ENCODE results near the gene HIP1. TPM values are rescaled to one million over a fixed set of nuclear protein-coding genes. Genes with fewer than 3 reads are reported as not detected.
"Not testable (repeated sequence)": the region's sequence is repeated elsewhere in the genome, so short reads cannot be mapped to it uniquely, and the experiment has no call there.

Gene HIP1
- total RNA-seq, 1 donor: 25.7 TPM

- DNase-seq (ENCODE audit: insufficient read length, low spot score, missing footprints): no peak
- Histone ChIP-seq H3K27me3 (ENCODE audit: insufficient read depth, low read length) (no peaks in the 10 kb centered on the region), H3K27ac (ENCODE audit: low read depth, low read length) (no peak overlapping the region), H4K20me1 (ENCODE audit: insufficient read depth, low read length) (no peaks in the 10 kb centered on the region), H3K9me3 (ENCODE audit: low read depth, low read length) (no peaks in the 10 kb centered on the region), H2AFZ (ENCODE audit: low read length) (no peak overlapping the region), H3K4me2 (ENCODE audit: insufficient read depth, low read length) (no peak overlapping the region), H3K79me2 (ENCODE audit: insufficient read depth, low read length) (no peaks in the 10 kb centered on the region), H3K4me3 (ENCODE audit: insufficient read depth, low read length) (no peak overlapping the region), H3K36me3 (ENCODE audit: insufficient read depth, low read length) (peaks cover 20% of the 10 kb centered on the region), H3K4me1 (ENCODE audit: insufficient read depth, low read length) (peaks cover 12% of the 10 kb centered on the region)
- no peak for TF ChIP-seq CTCF (IDR thresholded peaks at IDR 0.05; ENCODE audit: extremely low read depth, low read depth, low read length)
These were observed 204.8 kb downstream of the HIP1 start for GRCh38 chr7:75533926-75534325.

- no peak for DNase-seq (ENCODE audit: insufficient read length, low spot score, missing footprints)
- Histone ChIP-seq H3K36me3 (ENCODE audit: insufficient read depth, low read length) (peaks cover 10% of the 10 kb centered on the region), H3K79me2 (ENCODE audit: insufficient read depth, low read length) (peaks cover 3% of the 10 kb centered on the region), H3K4me2 (ENCODE audit: insufficient read depth, low read length) (no peak overlapping the region), H3K27ac (ENCODE audit: low read depth, low read length) (no peak overlapping the region), H2AFZ (ENCODE audit: low read length) (no peak overlapping the region), H3K4me1 (ENCODE audit: insufficient read depth, low read length) (peaks cover 12% of the 10 kb centered on the region), H3K27me3 (ENCODE audit: insufficient read depth, low read length) (no peaks in the 10 kb centered on the region), H4K20me1 (ENCODE audit: insufficient read depth, low read length) (no peaks in the 10 kb centered on the region), H3K4me3 (ENCODE audit: insufficient read depth, low read length) (no peak overlapping the region), H3K9me3 (ENCODE audit: low read depth, low read length) (no peaks in the 10 kb centered on the region)
- no peak for TF ChIP-seq CTCF (IDR thresholded peaks at IDR 0.05; ENCODE audit: extremely low read depth, low read depth, low read length)
These were observed 206.1 kb downstream of the HIP1 start for GRCh38 chr7:75532639-75533038.

- DNase-seq (ENCODE audit: insufficient read length, low spot score, missing footprints): peak; percentile 31
These were observed 207.4 kb downstream of the HIP1 start for GRCh38 chr7:75531359-75531821.

GRCh38 chr7:75527224-75527722 is 211.5 kb downstream of the HIP1 start:
- peak; percentile 35 for DNase-seq (ENCODE audit: insufficient read length, low spot score, missing footprints)
- peak overlapping the region; percentile 98 for H3K4me3 ChIP-seq (ENCODE audit: insufficient read depth, low read length)
- peaks cover 47% of the 10 kb centered on the region for H3K79me2 ChIP-seq (ENCODE audit: insufficient read depth, low read length)
- H3K9me3 ChIP-seq (ENCODE audit: low read depth, low read length); H3K4me1 ChIP-seq (ENCODE audit: insufficient read depth, low read length); H3K27me3 ChIP-seq (ENCODE audit: insufficient read depth, low read length): not testable (repeated sequence)
- peak overlapping the region; percentile 82 for H2AFZ ChIP-seq (ENCODE audit: low read length)
- H3K27ac ChIP-seq (ENCODE audit: low read depth, low read length): peak overlapping the region; percentile 78
- peaks cover 12% of the 10 kb centered on the region for H4K20me1 ChIP-seq (ENCODE audit: insufficient read depth, low read length)
- H3K36me3 ChIP-seq (ENCODE audit: insufficient read depth, low read length): peaks cover 29% of the 10 kb centered on the region
- H3K4me2 ChIP-seq (ENCODE audit: insufficient read depth, low read length): peak overlapping the region; percentile 89

More at GRCh38 chr7:75531359-75531821, 207.4 kb downstream of the HIP1 start:
- Histone ChIP-seq H3K4me2 (ENCODE audit: insufficient read depth, low read length) (no peak overlapping the region), H3K27ac (ENCODE audit: low read depth, low read length) (no peak overlapping the region), H3K36me3 (ENCODE audit: insufficient read depth, low read length) (no peaks in the 10 kb centered on the region), H3K9me3 (ENCODE audit: low read depth, low read length) (no peaks in the 10 kb centered on the region), H3K4me1 (ENCODE audit: insufficient read depth, low read length) (peaks cover 18% of the 10 kb centered on the region), H4K20me1 (ENCODE audit: insufficient read depth, low read length) (peaks cover 7% of the 10 kb centered on the region), H3K27me3 (ENCODE audit: insufficient read depth, low read length) (no peaks in the 10 kb centered on the region), H3K4me3 (ENCODE audit: insufficient read depth, low read length) (no peak overlapping the region), H3K79me2 (ENCODE audit: insufficient read depth, low read length) (peaks cover 16% of the 10 kb centered on the region), H2AFZ (ENCODE audit: low read length) (no peak overlapping the region)
- no peak for TF ChIP-seq CTCF (IDR thresholded peaks at IDR 0.05; ENCODE audit: extremely low read depth, low read depth, low read length)

GRCh38 chr7:75521727-75522126 is 217.0 kb downstream of the HIP1 start:
- Histone ChIP-seq H3K79me2 (ENCODE audit: insufficient read depth, low read length) (peaks cover 65% of the 10 kb centered on the region), H4K20me1 (ENCODE audit: insufficient read depth, low read length) (peaks cover 13% of the 10 kb centered on the region), H3K36me3 (ENCODE audit: insufficient read depth, low read length) (peaks cover 32% of the 10 kb centered on the region)
- H3K27me3 ChIP-seq (ENCODE audit: insufficient read depth, low read length); H3K9me3 ChIP-seq (ENCODE audit: low read depth, low read length); H3K27ac ChIP-seq (ENCODE audit: low read depth, low read length); H2AFZ ChIP-seq (ENCODE audit: low read length); H3K4me2 ChIP-seq (ENCODE audit: insufficient read depth, low read length); H3K4me1 ChIP-seq (ENCODE audit: insufficient read depth, low read length); DNase-seq (ENCODE audit: insufficient read length, low spot score, missing footprints); H3K4me3 ChIP-seq (ENCODE audit: insufficient read depth, low read length): not testable (repeated sequence)

- not testable (repeated sequence) for H3K4me2 ChIP-seq (ENCODE audit: insufficient read depth, low read length); H2AFZ ChIP-seq (ENCODE audit: low read length); H3K4me1 ChIP-seq (ENCODE audit: insufficient read depth, low read length); H4K20me1 ChIP-seq (ENCODE audit: insufficient read depth, low read length); DNase-seq (ENCODE audit: insufficient read length, low spot score, missing footprints); H3K4me3 ChIP-seq (ENCODE audit: insufficient read depth, low read length); H3K27ac ChIP-seq (ENCODE audit: low read depth, low read length); H3K9me3 ChIP-seq (ENCODE audit: low read depth, low read length); H3K27me3 ChIP-seq (ENCODE audit: insufficient read depth, low read length)
- H3K79me2 ChIP-seq (ENCODE audit: insufficient read depth, low read length): peaks cover 43% of the 10 kb centered on the region
- H3K36me3 ChIP-seq (ENCODE audit: insufficient read depth, low read length): peaks cover 17% of the 10 kb centered on the region
These were observed 219.9 kb downstream of the HIP1 start for GRCh38 chr7:75518842-75519241.

GRCh38 chr7:75509033-75509432 is 229.7 kb downstream of the HIP1 start:
- not testable (repeated sequence) for H3K4me1 ChIP-seq (ENCODE audit: insufficient read depth, low read length); H3K27ac ChIP-seq (ENCODE audit: low read depth, low read length); H3K36me3 ChIP-seq (ENCODE audit: insufficient read depth, low read length); DNase-seq (ENCODE audit: insufficient read length, low spot score, missing footprints); H3K4me2 ChIP-seq (ENCODE audit: insufficient read depth, low read length); H3K9me3 ChIP-seq (ENCODE audit: low read depth, low read length); H3K27me3 ChIP-seq (ENCODE audit: insufficient read depth, low read length); H3K79me2 ChIP-seq (ENCODE audit: insufficient read depth, low read length); H4K20me1 ChIP-seq (ENCODE audit: insufficient read depth, low read length); H3K4me3 ChIP-seq (ENCODE audit: insufficient read depth, low read length); H2AFZ ChIP-seq (ENCODE audit: low read length)

Data from osteoblast (primary cell).